GM12872 (cell line): Measurements from ENCODE around the gene GET4.

Experiments used
- CTCF ChIP-seq: IDR thresholded peaks from 3 replicates; pipeline ENCODE4 v1.5.1; 2011; ENCODE audit warnings: low read depth, mild to moderate bottlenecking, low read length, moderate library complexity; ENCODE audit not compliant: insufficient read depth

The GET4 gene

GRCh38 chr7:875476-876076, 778 bp upstream of the GET4 start:
- no peak for TF ChIP-seq CTCF

GRCh38 chr7:876972-877311, 588 bp downstream of the GET4 start:
- no peak for TF ChIP-seq CTCF

- TF ChIP-seq CTCF = no peak
These were observed 1.2 kb downstream of the GET4 start for GRCh38 chr7:877312-878232.

GRCh38 chr7:879093-879492, 2.7 kb downstream of the GET4 start:
- no peak for TF ChIP-seq CTCF

- no peak for TF ChIP-seq CTCF
These were observed 3.4 kb downstream of the GET4 start for GRCh38 chr7:879706-880105.

- TF ChIP-seq CTCF = no peak
These were observed 4.1 kb downstream of the GET4 start for GRCh38 chr7:880450-880849.

- TF ChIP-seq CTCF = no peak
These were observed 5.3 kb downstream of the GET4 start for GRCh38 chr7:881441-882234.
